Lower lobe of right lung (tissue), 2 donors: ENCODE measurements around the gene TMEM184C. TPM values are rescaled to one million over a fixed set of nuclear protein-coding genes. Genes with fewer than 3 reads are reported as not detected.
A peak's percentile ranks its signal among the peaks of the same experiment; 100 is the strongest.

ENCODE experiments used
- ATAC-seq, 2 donors: fragments of 200-7000 bp; cut with Tn5 transposase; one replicate each; pipeline ENCODE4 v1.9.1; 2020 to 2022; ENCODE audit warnings: mild to moderate bottlenecking in 2 of 2, moderate library complexity in 2 of 2
- DNase-seq: peaks from one replicate; pipeline ENCODE4 v3.0.0-alpha.2; 2020
- H3K27ac ChIP-seq: fragments of 200-600 bp; one replicate; pipeline ENCODE4 v1.8.0; 2022
- H3K27me3 ChIP-seq: fragments of 200-600 bp; one replicate; pipeline ENCODE4 v1.8.0; 2022; ENCODE audit warnings: low read depth
- H3K36me3 ChIP-seq: fragments of 200-600 bp; one replicate; pipeline ENCODE4 v1.8.0; 2022; ENCODE audit warnings: mild to moderate bottlenecking
- H3K4me1 ChIP-seq: fragments of 200-600 bp; one replicate; pipeline ENCODE4 v1.8.0; 2022
- H3K4me3 ChIP-seq: fragments of 200-600 bp; one replicate; pipeline ENCODE4 v1.8.0; 2022; ENCODE audit warnings: mild to moderate bottlenecking
- H3K9me3 ChIP-seq: fragments of 200-600 bp; one replicate; pipeline ENCODE4 v1.8.0; 2022
- intact Hi-C: fragments of 100-400 bp; cut with DNase I; formaldehyde crosslinking; loops from one replicate; pipeline ENCODE4 v1.11.0; 2022
- total RNA-seq: library from RNA; stranded (reverse); fragmentation: NEBNext Ultra II Directional; extraction: Animal tissue kit (Norgen Biotek cat#: 25700); gene quantifications from one replicate; pipeline ENCODE4 v1.2.1, GENCODE V29; 2021
- TF ChIP-seq, protein P1 (sequence below): fragments of 200-600 bp; IDR thresholded peaks from one replicate; pipeline ENCODE4 v1.8.0; 2022; ENCODE audit warnings: antibody characterized with exemption, mild to moderate bottlenecking
- donor health status: DM: no; HTN: yes; CAD: no; lungs with severe emphysema.

The TMEM184C gene
- total RNA-seq, 1 donor from 2014 or later: 29.2 TPM

DNA sequence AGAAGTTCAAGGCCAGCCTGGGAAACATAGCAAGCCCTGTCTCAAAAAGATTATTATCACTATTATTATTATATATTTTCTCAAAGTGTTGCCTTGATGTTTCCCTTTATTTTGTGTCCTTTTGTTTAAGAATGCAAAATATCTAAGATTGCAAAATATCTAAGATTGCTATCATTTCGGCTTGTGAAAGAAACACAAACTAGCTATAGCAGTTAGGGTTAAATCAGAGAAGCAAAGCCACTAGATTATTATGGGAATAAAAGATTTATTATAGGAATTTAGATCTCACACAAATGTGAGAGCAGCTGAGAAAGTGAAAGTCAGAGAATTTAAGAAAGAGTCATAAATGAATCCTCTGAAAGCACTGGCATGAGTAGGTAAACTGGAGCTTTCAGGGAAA is 18.0 kb upstream of the TMEM184C start:
- Histone ChIP-seq H3K36me3 (no peaks in the 10 kb centered on the region), H3K4me1 (no peaks in the 10 kb centered on the region), H3K9me3 (no peaks in the 10 kb centered on the region), H3K27me3 (no peaks in the 10 kb centered on the region), H3K4me3 (no peak overlapping the region), H3K27ac (no peak overlapping the region)
- TF ChIP-seq, protein P1, sequence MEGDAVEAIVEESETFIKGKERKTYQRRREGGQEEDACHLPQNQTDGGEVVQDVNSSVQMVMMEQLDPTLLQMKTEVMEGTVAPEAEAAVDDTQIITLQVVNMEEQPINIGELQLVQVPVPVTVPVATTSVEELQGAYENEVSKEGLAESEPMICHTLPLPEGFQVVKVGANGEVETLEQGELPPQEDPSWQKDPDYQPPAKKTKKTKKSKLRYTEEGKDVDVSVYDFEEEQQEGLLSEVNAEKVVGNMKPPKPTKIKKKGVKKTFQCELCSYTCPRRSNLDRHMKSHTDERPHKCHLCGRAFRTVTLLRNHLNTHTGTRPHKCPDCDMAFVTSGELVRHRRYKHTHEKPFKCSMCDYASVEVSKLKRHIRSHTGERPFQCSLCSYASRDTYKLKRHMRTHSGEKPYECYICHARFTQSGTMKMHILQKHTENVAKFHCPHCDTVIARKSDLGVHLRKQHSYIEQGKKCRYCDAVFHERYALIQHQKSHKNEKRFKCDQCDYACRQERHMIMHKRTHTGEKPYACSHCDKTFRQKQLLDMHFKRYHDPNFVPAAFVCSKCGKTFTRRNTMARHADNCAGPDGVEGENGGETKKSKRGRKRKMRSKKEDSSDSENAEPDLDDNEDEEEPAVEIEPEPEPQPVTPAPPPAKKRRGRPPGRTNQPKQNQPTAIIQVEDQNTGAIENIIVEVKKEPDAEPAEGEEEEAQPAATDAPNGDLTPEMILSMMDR: no peak
- DNase-seq (no peak), ATAC-seq (no peak)
- intact Hi-C loops: no loop called here

DNA sequence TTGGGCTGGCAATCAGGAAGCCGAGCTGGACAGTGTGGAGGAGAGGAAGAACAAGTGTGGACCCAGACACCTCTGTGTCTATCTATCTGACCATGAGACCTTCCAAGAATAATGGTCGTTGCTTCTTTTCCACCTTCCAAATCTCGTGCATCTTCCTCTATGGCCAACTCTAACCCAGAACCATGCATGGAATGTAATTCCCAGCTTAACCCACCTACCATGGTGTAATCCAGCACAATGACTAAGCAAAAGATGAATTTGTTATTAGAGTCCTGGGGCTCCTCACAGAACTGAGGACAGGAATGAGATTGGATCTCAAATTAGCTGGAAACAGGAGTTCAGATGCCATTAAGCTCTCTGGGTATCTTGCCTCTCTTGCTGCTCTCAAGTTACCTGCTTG is 17.4 kb upstream of the TMEM184C start:
- TF ChIP-seq, protein P1: no peak
- Histone ChIP-seq H3K36me3 (no peaks in the 10 kb centered on the region), H3K4me3 (no peak overlapping the region), H3K27me3 (no peaks in the 10 kb centered on the region), H3K4me1 (no peaks in the 10 kb centered on the region), H3K9me3 (no peaks in the 10 kb centered on the region), H3K27ac (no peak overlapping the region)
- intact Hi-C loops: no loop called here
- no peak for ATAC-seq
- DNase-seq: no peak

DNA sequence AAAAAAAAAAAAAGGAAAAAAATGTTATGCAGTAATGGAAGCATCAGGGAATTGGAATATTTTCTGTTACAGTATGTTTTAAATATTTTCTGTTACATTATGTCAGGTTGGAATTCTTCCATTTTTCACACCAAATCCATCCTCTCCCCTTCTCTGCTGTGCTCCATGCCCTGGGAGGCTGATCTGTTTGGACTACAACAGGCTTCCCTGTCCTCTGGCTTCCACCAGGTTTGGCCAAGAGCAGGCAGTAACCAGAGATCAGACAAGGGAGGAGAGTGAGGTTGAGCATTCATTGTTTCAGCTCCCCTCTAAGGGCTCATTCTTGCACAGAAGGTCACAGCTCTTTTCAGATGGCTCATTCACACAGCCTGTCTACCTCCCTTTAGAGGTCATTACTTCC is 11.7 kb upstream of the TMEM184C start:
- no peak for DNase-seq
- Histone ChIP-seq H3K9me3 (no peaks in the 10 kb centered on the region), H3K4me1 (no peaks in the 10 kb centered on the region), H3K36me3 (no peaks in the 10 kb centered on the region), H3K27me3 (no peaks in the 10 kb centered on the region), H3K27ac (no peak overlapping the region), H3K4me3 (no peak overlapping the region)
- TF ChIP-seq, protein P1: no peak
- intact Hi-C loops: no loop called here
- no peak for ATAC-seq

DNA sequence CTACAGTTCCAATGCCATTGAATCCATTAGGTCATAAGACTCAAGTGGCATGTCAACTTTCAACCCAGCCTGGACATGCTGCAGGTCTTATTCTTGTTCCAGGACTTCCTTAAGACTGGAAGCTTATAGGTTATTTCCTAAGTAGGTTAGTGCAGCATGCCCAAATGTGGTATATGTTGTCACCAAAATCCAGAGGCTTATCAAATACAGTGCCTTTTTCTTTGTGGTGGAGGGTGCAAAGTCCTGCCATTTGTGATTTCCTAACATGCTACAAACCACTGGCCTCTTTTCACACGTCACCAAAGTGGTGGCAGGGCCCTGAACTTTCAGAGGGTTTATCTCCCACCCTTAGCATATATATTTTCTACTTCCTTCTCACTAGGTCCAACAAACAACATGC is 9.7 kb upstream of the TMEM184C start:
- ATAC-seq (no peak), DNase-seq (no peak)
- Histone ChIP-seq H3K4me1 (no peaks in the 10 kb centered on the region), H3K9me3 (no peaks in the 10 kb centered on the region), H3K36me3 (no peaks in the 10 kb centered on the region), H3K27me3 (no peaks in the 10 kb centered on the region), H3K4me3 (no peak overlapping the region), H3K27ac (no peak overlapping the region)
- TF ChIP-seq, protein P1: no peak
- intact Hi-C loops: no loop called here

DNA sequence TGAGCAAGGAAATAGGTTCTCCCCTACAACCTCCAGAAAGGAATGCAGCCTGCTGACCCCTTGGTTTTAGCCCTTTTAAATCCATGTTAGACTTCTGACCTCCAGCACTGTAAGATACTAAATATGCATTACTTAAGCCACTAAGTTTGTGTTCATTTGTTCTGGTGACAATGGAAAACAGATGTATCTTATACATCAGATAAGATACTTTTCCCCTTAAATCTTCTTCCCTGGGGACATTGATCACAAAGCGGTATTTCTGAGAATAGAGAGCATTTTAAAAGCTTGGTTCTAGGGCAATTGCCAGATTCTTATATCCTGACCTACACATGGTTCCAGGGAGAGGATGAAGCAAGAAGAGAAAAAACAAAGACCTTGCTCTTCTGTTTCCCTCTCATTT is 6.5 kb upstream of the TMEM184C start:
- ATAC-seq: no peak
- H3K27me3 ChIP-seq: no peaks in the 10 kb centered on the region
- H3K9me3 ChIP-seq: no peaks in the 10 kb centered on the region
- TF ChIP-seq, protein P1: no peak
- intact Hi-C loops: no loop called here
- H3K4me1 ChIP-seq: no peaks in the 10 kb centered on the region
- DNase-seq: no peak
- no peak overlapping the region for H3K27ac ChIP-seq
- H3K36me3 ChIP-seq: no peaks in the 10 kb centered on the region
- no peak overlapping the region for H3K4me3 ChIP-seq

DNA sequence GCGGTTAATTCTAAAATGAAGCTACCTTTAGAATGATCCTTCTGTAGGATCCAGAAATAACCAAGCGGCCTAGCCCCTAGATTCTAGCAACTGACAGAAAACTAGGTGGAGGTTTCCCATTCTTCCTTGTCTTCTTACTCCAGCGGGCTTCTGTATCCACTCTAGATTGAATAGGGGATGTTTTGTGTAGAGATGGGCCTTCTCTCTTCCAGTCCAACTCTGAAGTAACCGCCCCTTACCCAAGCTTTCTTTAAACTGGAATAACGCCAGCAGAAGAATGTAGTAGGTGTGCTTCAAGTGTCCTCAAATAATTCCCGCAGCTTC is 386 bp upstream of the TMEM184C start:
- ATAC-seq (peak in 1 of 2 donors; percentile 15), DNase-seq (no peak)
- Histone ChIP-seq H3K27ac (peak overlapping the region; percentile 84), H3K36me3 (peaks cover 8% of the 10 kb centered on the region), H3K4me3 (peak overlapping the region; percentile 86), H3K4me1 (peaks cover 38% of the 10 kb centered on the region), H3K9me3 (no peaks in the 10 kb centered on the region), H3K27me3 (no peaks in the 10 kb centered on the region)
- TF ChIP-seq, protein P1: no peak
- intact Hi-C loops: no loop called here
